GM12865 (cell line): Measurements from ENCODE around the gene NEK8.
A peak's percentile ranks its signal among the peaks of the same experiment; 100 is the strongest.
"Not testable (repeated sequence)": the region's sequence is repeated elsewhere in the genome, so short reads cannot be mapped to it uniquely, and the experiment has no call there.

Experiments used
- DNase-seq: peaks from one replicate; pipeline ENCODE4 v3.0.0; 2010; ENCODE audit warnings: low read depth
- H3K4me3 ChIP-seq: 2 replicates; pipeline ENCODE4 v1.5.1; 2011; ENCODE audit warnings: mild to moderate bottlenecking, low read depth, low read length, control low read depth
- CTCF ChIP-seq: IDR thresholded peaks from 2 replicates; pipeline ENCODE4 v1.5.1; 2011; ENCODE audit warnings: low read length, control low read depth, low read depth, inconsistent platforms; ENCODE audit not compliant: insufficient read depth; ENCODE audit errors: missing control alignments

Gene NEK8

GRCh38 chr17:28716740-28717577 lies 11.6 kb upstream of the NEK8 start:
- H3K4me3 ChIP-seq, result no peak overlapping the region
- no peak for DNase-seq
- TF ChIP-seq CTCF, result no peak

- no peak for TF ChIP-seq CTCF
- DNase-seq, result no peak
- no peak within 1 kb of the TSS for H3K4me3 ChIP-seq
These were observed 10.8 kb upstream of the NEK8 start, which contains the start of gene RAB34 for GRCh38 chr17:28717578-28718332. Gene RAB34, minus strand, starts transcription at chr17:28717868. Its CDS starts 602 bp downstream, at chr17:28717266.

- H3K4me3 ChIP-seq, result peak overlapping the region; percentile 77; the same call in 1 of the 2 replicates
- no peak for DNase-seq
- no peak for TF ChIP-seq CTCF
These were observed 10.1 kb upstream of the NEK8 start for GRCh38 chr17:28718333-28719020.

DNA sequence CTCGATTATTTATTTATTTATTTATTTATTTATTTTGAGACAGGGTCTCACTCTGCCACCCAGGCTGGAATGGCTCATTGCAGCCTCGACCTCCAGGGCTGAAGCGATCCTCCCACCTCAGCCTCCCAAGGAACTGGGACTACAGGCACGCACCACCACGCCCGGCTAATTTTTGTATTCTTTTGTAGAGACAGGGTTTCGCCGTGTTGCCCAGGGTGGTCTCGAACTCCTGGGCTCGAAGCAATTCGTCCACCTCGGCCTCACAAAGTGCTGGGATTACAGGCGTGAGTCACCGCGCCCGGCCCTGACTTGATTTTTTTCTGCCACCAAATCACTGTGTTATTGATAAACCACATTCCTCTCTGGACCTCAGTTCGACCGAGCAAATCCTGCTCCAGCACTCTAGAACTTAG lies 9.6 kb upstream of the NEK8 start:
- peak overlapping the region; percentile 77 for H3K4me3 ChIP-seq
- no peak for TF ChIP-seq CTCF
- DNase-seq, result no peak

DNA sequence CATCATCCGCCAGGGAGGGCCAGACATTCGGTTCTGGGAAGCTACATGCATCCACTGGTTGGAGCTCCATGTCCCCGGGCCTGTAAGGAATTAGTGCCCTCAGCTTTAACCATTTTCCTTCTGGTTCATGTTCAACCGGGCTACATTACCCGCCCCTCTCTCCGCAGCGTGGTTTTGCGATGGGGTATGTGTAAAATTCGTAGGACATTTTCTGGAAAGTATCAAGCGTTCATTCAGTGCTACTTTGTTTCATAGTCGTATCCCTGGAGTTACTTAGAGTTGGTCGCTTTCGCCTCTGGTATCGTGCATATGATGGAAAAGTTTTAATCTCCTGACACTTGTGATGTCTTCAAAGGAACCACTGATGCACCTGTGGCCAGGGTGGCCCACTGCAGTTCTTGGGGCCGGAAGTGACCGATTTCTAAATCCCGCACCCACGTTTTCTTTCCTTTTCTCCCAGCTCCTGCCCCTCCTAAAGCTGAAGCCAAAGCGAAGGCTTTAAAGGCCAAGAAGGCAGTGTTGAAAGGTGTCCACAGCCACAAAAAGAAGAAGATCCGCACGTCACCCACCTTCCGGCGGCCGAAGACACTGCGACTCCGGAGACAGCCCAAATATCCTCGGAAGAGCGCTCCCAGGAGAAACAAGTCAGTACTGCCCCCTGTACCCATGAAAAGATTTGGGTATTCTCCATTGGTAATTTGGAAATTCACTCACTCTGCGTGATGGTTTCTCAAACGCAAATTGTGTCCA lies 8.2 kb upstream of the NEK8 start:
- H3K4me3 ChIP-seq, result peak overlapping the region; percentile 95
- DNase-seq, result peak; percentile 66
- TF ChIP-seq CTCF, result no peak

GRCh38 chr17:28720997-28721329 lies 7.6 kb upstream of the NEK8 start:
- not testable (repeated sequence) for DNase-seq

More at GRCh38 chr17:28720997-28721329, 7.6 kb upstream of the NEK8 start:
- peak overlapping the region; percentile 95 for H3K4me3 ChIP-seq
